ENCODE measurements around the gene PLA1A. TPM values are rescaled to one million over a fixed set of nuclear protein-coding genes. Genes with fewer than 3 reads are reported as not detected.
A peak's percentile ranks its signal among the peaks of the same experiment; 100 is the strongest.

Gene PLA1A
- total RNA-seq, 1 experiment from 2014 or later, result 0.75 TPM

- Histone ChIP-seq H3K36me3 (ENCODE audit: control insufficient read depth, insufficient read depth, low read length) (no peaks in the 10 kb centered on the region), H3K27me3 (replicated peaks; ENCODE audit: control insufficient read depth, insufficient read depth, low read length) (no peaks in the 10 kb centered on the region), H3K9me3 (no peaks in the 10 kb centered on the region), H3K4me1 (peaks cover 13% of the 10 kb centered on the region), H3K4me3 (ENCODE audit: low read depth, low read length) (no peak overlapping the region)
- no peaks in the 10 kb centered on the region for H3K4me1 Mint-ChIP-seq (ENCODE audit: low read depth, unreplicated experiment)
- POLR2A ChIA-PET, result no interaction called here
- CTCF ChIA-PET, result no interaction called here
- no peaks in the 10 kb centered on the region for H3K27me3 Mint-ChIP-seq (ENCODE audit: insufficient read depth, unreplicated experiment)
- TF ChIP-seq CTCF (IDR thresholded peaks at IDR 0.05; ENCODE audit: insufficient read depth in 1 of 2, low read depth in 1 of 2, low read length in 1 of 2, severe bottlenecking in 1 of 2, unreplicated experiment in 1 of 2), result no peak
- BruUV-seq (replicated peaks), result no TSS peak
- intact Hi-C loops (cut with micrococcal nuclease; ENCODE audit: unreplicated experiment), result no loop called here
- H3K27ac Mint-ChIP-seq (ENCODE audit: unreplicated experiment), result no peak overlapping the region
- H3K4me3 Mint-ChIP-seq (ENCODE audit: unreplicated experiment), result no peak overlapping the region
- DNase-seq, result no peak
- peaks cover 8% of the 10 kb centered on the region for H3K36me3 Mint-ChIP-seq (ENCODE audit: insufficient read depth, unreplicated experiment)
- H3K9me3 Mint-ChIP-seq (ENCODE audit: unreplicated experiment), result no peaks in the 10 kb centered on the region
Measured at GRCh38 chr3:119663885-119664284, 66.2 kb downstream of the PLA1A start.

DNA sequence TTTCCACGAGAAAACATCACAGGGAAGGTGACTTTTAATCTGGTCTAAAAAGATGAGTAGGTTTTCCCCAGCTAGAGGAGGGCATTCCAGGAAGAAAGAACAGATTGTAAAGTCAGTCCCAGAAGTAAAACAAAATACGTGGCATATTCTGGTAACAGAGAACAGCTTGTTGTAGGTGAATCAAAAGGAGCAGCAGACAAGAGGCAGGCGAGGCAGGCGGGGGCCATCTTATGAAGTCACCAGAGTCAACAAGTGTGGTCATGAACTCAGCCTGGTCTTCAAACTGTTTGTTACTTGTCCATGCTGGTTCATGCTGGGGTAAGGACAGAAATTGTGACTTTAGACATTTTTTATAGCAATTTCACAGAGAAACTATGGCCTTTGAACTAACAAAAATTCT lies 66.7 kb downstream of the PLA1A start:
- CTCF ChIA-PET, result no interaction called here

GRCh38 chr3:119664850-119665379 lies 67.2 kb downstream of the PLA1A start:
- Histone ChIP-seq H3K9me3 (no peaks in the 10 kb centered on the region), H3K4me1 (peaks cover 13% of the 10 kb centered on the region), H3K4me3 (ENCODE audit: low read depth, low read length) (no peak overlapping the region), H3K36me3 (ENCODE audit: control insufficient read depth, insufficient read depth, low read length) (no peaks in the 10 kb centered on the region), H3K27me3 (replicated peaks; ENCODE audit: control insufficient read depth, insufficient read depth, low read length) (no peaks in the 10 kb centered on the region)
- peak; percentile 24 to 51 for DNase-seq
- no peaks in the 10 kb centered on the region for H3K9me3 Mint-ChIP-seq (ENCODE audit: unreplicated experiment)
- no peaks in the 10 kb centered on the region for H3K4me1 Mint-ChIP-seq (ENCODE audit: low read depth, unreplicated experiment)
- H3K27ac Mint-ChIP-seq (ENCODE audit: unreplicated experiment), result no peak overlapping the region
- BruUV-seq (replicated peaks), result no TSS peak
- peaks cover 8% of the 10 kb centered on the region for H3K36me3 Mint-ChIP-seq (ENCODE audit: insufficient read depth, unreplicated experiment)
- CTCF ChIA-PET, result no interaction called here
- H3K4me3 Mint-ChIP-seq (ENCODE audit: unreplicated experiment), result no peak overlapping the region
- POLR2A ChIA-PET, result no interaction called here
- H3K27me3 Mint-ChIP-seq (ENCODE audit: insufficient read depth, unreplicated experiment), result no peaks in the 10 kb centered on the region
- TF ChIP-seq CTCF (IDR thresholded peaks at IDR 0.05; ENCODE audit: insufficient read depth in 1 of 2, low read depth in 1 of 2, low read length in 1 of 2, severe bottlenecking in 1 of 2, unreplicated experiment in 1 of 2), result no peak
- intact Hi-C loops (cut with micrococcal nuclease; ENCODE audit: unreplicated experiment), result no loop called here

More for the DNA sequence above, 66.7 kb downstream of the PLA1A start:
- peaks cover 8% of the 10 kb centered on the region for H3K36me3 Mint-ChIP-seq (ENCODE audit: insufficient read depth, unreplicated experiment)
- H3K27me3 Mint-ChIP-seq (ENCODE audit: insufficient read depth, unreplicated experiment), result no peaks in the 10 kb centered on the region
- no peaks in the 10 kb centered on the region for H3K9me3 Mint-ChIP-seq (ENCODE audit: unreplicated experiment)
- BruUV-seq (replicated peaks), result no TSS peak
- Histone ChIP-seq H3K4me3 (ENCODE audit: low read depth, low read length) (no peak overlapping the region), H3K4me1 (peaks cover 13% of the 10 kb centered on the region), H3K27me3 (replicated peaks; ENCODE audit: control insufficient read depth, insufficient read depth, low read length) (no peaks in the 10 kb centered on the region), H3K36me3 (ENCODE audit: control insufficient read depth, insufficient read depth, low read length) (no peaks in the 10 kb centered on the region), H3K9me3 (no peaks in the 10 kb centered on the region)
- no peak overlapping the region for H3K4me3 Mint-ChIP-seq (ENCODE audit: unreplicated experiment)
- TF ChIP-seq CTCF (IDR thresholded peaks at IDR 0.05; ENCODE audit: insufficient read depth in 1 of 2, low read depth in 1 of 2, low read length in 1 of 2, severe bottlenecking in 1 of 2, unreplicated experiment in 1 of 2), result no peak
- intact Hi-C loops (cut with micrococcal nuclease; ENCODE audit: unreplicated experiment), result no loop called here
- no peaks in the 10 kb centered on the region for H3K4me1 Mint-ChIP-seq (ENCODE audit: low read depth, unreplicated experiment)
- no peak for DNase-seq
- H3K27ac Mint-ChIP-seq (ENCODE audit: unreplicated experiment), result no peak overlapping the region
- POLR2A ChIA-PET, result no interaction called here

All from Caco-2 (cell line).